Stimulated activated CD4-positive, alpha-beta T cell treated with anti-CD3 and anti-CD28 coated beads, TNF-alpha, amount 100 ng/mL, for 1 hour (primary cell): Measurements from ENCODE around the gene ARRB1.

Experiments
- DNase-seq, 3 donors: peaks; one replicate each; pipeline ENCODE4 v3.0.0-alpha.2; 2020; ENCODE audit warnings: low read depth in 3 of 3, low spot score in 1 of 3

The ARRB1 gene

GRCh38 chr11:75238595-75239440 is 112.6 kb downstream of the ARRB1 start:
- DNase-seq, result no peak

- DNase-seq, result no peak
Observed at GRCh38 chr11:75237050-75237449, 114.4 kb downstream of the ARRB1 start.

DNA sequence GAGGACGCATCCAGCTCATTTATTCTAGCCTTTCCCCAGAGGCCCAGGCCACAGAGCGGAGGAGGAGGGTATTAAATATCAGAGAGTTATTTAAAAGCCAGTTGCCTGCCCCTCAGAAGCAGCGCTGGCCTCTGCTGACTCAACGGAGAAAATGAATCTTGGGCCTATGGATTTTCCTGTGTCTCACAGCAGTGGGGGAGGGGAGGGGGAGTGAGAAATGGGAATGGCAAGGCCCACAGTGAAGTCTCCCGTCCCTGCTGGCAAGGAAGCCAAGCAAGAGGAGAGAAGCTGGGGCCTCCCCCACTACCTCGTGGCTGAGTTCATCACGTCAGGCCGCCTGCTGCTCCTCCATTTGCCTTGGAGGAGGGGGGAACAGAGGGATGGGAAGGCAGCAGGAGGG is 115.4 kb downstream of the ARRB1 start:
- no peak for DNase-seq

DNA sequence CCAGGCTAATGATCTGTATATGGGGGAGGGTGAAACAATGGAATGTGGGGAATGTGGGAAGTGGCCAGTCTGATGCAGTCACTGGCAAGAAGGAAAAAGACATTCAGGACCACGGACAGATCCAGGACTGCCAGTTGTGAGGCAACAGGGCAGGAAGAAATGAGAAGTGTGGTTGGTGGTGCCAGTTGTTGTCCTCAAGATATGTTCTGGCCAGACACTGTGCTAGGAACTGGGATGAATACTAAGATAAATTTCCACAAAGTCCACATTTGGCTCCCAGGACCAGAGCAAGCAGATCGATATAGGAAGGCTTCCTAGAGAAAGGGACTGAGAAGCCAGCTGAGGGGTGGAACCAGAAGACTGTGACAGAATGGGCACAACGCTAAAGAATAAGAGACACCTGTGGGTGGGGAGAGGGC is 117.7 kb downstream of the ARRB1 start:
- DNase-seq, result no peak

DNA sequence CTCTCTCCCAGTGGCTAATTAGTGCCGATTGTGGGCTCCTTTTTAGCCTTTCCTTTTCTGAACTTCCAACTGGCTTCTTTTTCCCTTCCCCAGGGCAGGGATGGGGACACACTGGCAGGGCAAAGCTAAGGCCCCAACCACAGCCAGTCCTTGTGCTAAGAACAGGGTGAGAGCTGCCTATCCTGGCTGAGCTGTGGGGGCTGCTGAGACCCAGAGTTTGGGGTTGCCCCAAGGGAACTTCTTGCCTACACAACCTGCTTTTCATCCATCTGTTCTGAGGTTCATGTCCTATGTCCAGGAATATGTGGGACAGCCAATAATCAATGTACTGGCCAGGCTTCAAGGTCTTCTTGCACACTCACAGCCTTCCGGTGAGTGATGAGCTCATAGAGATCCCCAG is 120.8 kb downstream of the ARRB1 start:
- DNase-seq, result no peak

DNA sequence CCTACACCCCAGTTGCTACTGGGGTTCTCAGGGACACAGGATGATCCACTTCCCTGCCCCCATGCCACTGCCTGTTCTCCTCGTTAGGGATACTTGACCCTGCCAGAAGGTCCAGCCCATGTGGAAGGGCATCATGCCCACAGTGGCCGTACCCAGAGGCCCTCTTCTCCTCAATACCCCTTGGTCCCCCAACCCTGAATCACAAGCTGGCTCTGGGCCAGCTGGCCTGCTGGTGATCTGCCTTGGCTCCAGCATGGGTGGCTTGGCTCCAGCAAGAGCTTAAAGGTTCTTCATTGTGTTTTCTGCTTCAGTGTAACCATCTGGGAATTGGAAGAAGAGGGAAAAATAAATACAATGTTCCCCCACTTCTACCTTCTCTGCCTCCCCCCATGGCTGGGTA is 122.0 kb downstream of the ARRB1 start:
- DNase-seq, result no peak

- DNase-seq, result no peak
Observed at GRCh38 chr11:75225794-75226193, 125.7 kb downstream of the ARRB1 start.

DNA sequence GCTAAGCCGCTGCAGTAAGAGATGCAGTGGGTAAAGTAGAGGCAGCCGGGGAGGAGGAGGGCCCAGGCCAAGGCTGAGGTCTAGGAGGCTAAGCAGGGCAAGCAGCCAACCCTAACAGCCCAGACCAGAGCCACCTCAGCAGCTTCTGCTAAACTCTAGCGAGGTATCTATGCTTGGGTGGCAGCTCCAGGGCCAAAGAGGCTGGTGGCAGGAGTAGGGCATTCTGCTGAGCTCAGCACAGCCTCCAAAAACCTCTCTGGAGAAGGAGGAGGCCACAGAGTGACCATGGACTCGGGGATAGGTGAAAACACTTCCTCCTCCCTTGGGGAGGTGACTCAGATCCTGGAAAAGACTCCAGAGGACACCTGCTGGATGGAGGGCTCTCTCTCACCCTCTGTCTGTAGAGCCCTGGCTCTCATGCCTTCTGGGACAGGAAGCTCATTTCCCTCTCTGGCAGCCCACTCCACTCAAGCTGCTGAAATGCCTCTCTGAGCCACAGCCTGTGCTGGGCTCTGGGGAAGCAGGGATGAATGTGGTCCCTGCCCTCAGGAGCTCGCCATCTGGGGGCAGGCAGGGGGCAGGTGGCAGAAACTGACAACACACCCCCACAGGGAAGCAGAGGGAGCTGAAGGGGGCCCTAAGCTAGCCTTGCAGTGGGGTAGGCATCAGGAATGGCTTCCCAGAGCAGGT is 127.4 kb downstream of the ARRB1 start:
- DNase-seq, result no peak

GRCh38 chr11:75219869-75220268 is 131.6 kb downstream of the ARRB1 start:
- DNase-seq, result no peak

- no peak for DNase-seq
Observed at GRCh38 chr11:75214843-75215242, 136.6 kb downstream of the ARRB1 start.

DNA sequence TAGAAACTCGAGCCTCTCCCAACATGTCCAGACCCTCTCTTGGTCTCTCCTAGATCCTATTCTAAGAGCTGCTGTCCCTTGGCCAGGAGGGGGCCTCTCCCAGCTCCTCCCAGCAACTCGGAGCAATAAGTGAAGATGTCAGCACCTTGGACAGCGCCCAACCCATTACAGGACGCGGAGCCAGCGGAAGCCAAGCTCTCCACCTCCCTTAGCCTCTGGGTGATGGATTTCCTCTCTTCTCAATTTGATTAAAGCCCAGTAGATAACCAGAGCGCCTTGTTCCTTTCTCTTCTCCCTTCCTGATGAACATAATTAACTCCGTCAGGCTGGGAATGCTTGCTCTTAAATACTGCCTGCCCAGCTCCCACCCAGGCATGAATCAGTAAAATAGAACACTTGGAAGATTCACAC is 137.0 kb downstream of the ARRB1 start:
- peak; percentile 25 to 64 (median 50) for DNase-seq
